Naive B cell (primary cell): Measurements from ENCODE around the gene TMEM271. TPM values are rescaled to one million over a fixed set of nuclear protein-coding genes. Genes with fewer than 3 reads are reported as not detected.
"Not testable (repeated sequence)": the region's sequence is repeated elsewhere in the genome, so short reads cannot be mapped to it uniquely, and the experiment has no call there.

Experiments used
- ATAC-seq, 2 donors: fragments of 150-1000 bp; cut with Tn5 transposase; 2 replicates each; pipeline ENCODE4 v1.10.0; 2021; ENCODE audit warnings: low read depth in 2 of 2, mild to moderate bottlenecking in 2 of 2, moderate library complexity in 2 of 2
- DNase-seq: peaks from one replicate; pipeline ENCODE4 v3.0.0; 2022
- H3K27ac Mint-ChIP-seq, 6 donors: one replicate each; pipeline ENCODE4 v1.8.0; 2020 to 2022; ENCODE audit warnings: mild to moderate bottlenecking in 6 of 6, mixed read lengths in 6 of 6, moderate library complexity in 5 of 6, inconsistent platforms in 2 of 6
- H3K27me3 Mint-ChIP-seq, 3 donors: one replicate each; pipeline ENCODE4 v1.8.0; 2021 to 2022; ENCODE audit warnings: mixed read lengths in 3 of 3, mild to moderate bottlenecking in 1 of 3
- H3K36me3 Mint-ChIP-seq, 2 donors: one replicate each; pipeline ENCODE4 v1.8.0; 2020 to 2022; ENCODE audit warnings: mixed read lengths in 2 of 2, inconsistent platforms in 1 of 2, mild to moderate bottlenecking in 1 of 2
- H3K4me1 Mint-ChIP-seq, 3 donors: one replicate each; pipeline ENCODE4 v1.8.0; 2020 to 2022; ENCODE audit warnings: mixed read lengths in 3 of 3, inconsistent platforms in 1 of 3, mild to moderate bottlenecking in 1 of 3, moderate library complexity in 1 of 3
- H3K4me3 Mint-ChIP-seq, 8 donors: one replicate each; pipeline ENCODE4 v1.8.0; 2020 to 2022; ENCODE audit warnings: mild to moderate bottlenecking in 8 of 8, mixed read lengths in 8 of 8, moderate library complexity in 8 of 8, inconsistent platforms in 2 of 8
- H3K9me3 Mint-ChIP-seq, 7 donors: one replicate each; pipeline ENCODE4 v1.8.0; 2020 to 2022; ENCODE audit warnings: mixed read lengths in 7 of 7, mild to moderate bottlenecking in 5 of 7, inconsistent platforms in 2 of 7, moderate library complexity in 1 of 7
- polyA plus RNA-seq, 6 donors: library from polyadenylated mRNA; unstranded; fragments of 300-500 nt; fragmentation: Illumina TruSeq; gene quantifications; one replicate each; pipeline ENCODE4 v1.2.3, GENCODE V29; 2021; ENCODE audit warnings: low read depth in 6 of 6

Gene TMEM271
- polyA plus RNA-seq, 6 donors from 2014 or later = not detected

DNA sequence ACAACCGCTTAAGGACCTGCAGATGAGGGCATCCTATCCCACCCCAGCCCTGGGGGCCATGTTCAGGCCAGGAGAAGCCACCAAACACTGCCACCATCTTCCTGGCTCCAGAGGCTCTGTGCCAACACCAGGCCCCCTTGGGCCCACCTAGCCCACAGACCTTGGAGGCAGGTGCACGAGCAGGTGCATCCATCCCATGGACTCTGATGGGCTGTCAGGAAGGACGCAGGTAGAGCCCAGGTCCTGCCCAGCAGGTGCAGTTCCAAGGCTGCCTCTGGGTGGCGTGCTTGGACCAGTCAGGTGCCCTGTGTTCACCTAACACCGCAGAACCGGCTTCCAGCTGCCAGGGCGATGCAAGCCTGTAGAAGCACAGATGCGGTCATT, 26.5 kb upstream of the TMEM271 start:
- H3K9me3 Mint-ChIP-seq = peaks cover 0 to 3% (median 0%) of the 10 kb centered on the region in 7 donors
- DNase-seq (no peak), ATAC-seq (no peak)
- peaks cover 12 to 32% (median 24%) of the 10 kb centered on the region in 3 donors for H3K27me3 Mint-ChIP-seq
- peak overlapping the region in 1 of 6 donors; percentile 85 for H3K27ac Mint-ChIP-seq
- no peaks in the 10 kb centered on the region for H3K36me3 Mint-ChIP-seq
- no peak overlapping the region for H3K4me3 Mint-ChIP-seq
- H3K4me1 Mint-ChIP-seq = peaks cover 0 to 6% (median 3%) of the 10 kb centered on the region in 3 donors

DNA sequence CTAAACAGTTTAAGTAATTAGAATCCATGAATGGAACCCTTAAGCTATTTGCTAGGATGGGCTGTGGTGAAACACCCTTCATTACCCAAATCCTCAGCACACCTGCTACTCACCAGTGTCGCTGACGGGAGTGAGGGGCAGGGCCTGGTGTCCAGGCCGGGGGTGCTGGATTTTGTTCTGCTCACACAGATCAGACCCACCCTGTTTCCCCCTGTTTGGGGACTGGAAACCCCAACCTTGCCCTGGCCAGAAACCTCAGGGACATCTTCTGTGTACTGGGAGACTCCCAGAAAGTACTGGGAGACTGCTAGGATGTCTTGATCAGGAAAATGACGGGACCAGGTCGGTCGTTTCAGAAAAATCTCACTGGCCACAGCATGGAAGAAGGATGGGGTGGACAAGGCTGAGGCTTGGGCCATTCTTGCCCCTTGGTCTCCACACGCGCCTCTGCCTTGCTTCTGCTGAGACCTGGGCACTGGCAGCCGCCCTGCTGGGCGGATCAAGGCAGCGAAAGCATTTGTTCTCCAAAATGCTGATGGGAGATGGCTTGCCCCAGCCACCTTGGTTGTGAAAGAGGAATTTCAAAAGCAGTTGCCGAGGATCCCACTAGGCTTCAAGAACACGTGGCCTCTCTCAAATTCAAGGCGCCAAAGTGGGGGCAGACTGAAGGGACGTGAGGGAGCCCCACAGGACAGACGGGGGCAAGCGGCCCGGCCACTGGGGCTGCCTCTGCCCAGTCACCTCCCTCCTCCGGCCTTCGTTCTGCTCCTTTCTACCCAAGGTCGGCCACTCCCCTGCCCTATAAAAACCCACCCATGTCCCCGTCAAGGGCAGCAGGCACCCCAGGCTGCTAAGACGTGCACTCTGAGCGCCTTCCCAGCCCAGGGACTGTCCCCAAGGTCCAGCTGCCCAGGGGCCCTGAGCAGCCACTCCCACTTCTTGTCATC, 25.8 kb upstream of the TMEM271 start:
- H3K9me3 Mint-ChIP-seq = peaks cover 0 to 4% (median 0%) of the 10 kb centered on the region in 7 donors
- no peak for DNase-seq
- H3K27ac Mint-ChIP-seq = peak overlapping the region in 1 of 6 donors; percentile 85
- peaks cover 18 to 35% (median 30%) of the 10 kb centered on the region in 3 donors for H3K27me3 Mint-ChIP-seq
- H3K4me1 Mint-ChIP-seq = peaks cover 0 to 6% (median 3%) of the 10 kb centered on the region in 3 donors
- ATAC-seq = no peak
- no peak overlapping the region for H3K4me3 Mint-ChIP-seq
- no peaks in the 10 kb centered on the region for H3K36me3 Mint-ChIP-seq

DNA sequence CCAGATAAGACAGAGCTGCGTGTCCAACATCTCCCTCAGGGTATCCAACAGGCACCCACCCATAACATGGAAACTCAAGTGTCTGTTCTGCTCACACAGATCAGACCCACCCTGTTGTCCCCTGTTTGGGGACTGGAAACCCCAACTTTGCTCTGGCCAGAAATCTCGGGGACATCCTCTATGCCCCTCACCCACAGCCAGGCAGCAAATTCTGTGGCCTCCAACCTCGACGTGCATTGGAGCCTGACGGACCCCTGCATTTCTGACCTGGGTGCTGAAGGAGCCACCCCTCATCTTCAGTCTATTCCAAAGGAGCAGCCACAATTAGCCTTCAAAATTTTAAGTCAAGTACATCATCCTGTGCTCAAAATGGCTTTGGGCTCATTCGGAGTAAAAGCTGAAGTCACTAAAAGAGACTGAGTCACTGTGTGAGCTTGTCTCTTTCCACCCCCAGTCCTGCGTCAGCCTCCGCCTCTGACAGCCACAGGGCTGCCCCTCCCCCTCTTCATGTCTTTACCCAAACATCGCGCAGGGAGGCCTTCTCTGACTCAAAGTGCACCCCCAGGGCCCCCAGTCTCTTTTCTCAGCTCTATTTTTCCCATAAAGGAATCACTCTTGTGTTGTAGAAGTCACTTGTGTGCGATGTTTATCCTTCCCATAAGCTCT, 24.9 kb upstream of the TMEM271 start:
- peaks cover 18 to 41% (median 38%) of the 10 kb centered on the region in 3 donors for H3K27me3 Mint-ChIP-seq
- peaks cover 0 to 8% (median 0%) of the 10 kb centered on the region in 7 donors for H3K9me3 Mint-ChIP-seq
- no peak overlapping the region for H3K27ac Mint-ChIP-seq
- H3K4me1 Mint-ChIP-seq = peaks cover 0 to 6% (median 3%) of the 10 kb centered on the region in 3 donors
- H3K36me3 Mint-ChIP-seq = no peaks in the 10 kb centered on the region
- ATAC-seq = no peak
- DNase-seq = no peak
- H3K4me3 Mint-ChIP-seq = no peak overlapping the region

DNA sequence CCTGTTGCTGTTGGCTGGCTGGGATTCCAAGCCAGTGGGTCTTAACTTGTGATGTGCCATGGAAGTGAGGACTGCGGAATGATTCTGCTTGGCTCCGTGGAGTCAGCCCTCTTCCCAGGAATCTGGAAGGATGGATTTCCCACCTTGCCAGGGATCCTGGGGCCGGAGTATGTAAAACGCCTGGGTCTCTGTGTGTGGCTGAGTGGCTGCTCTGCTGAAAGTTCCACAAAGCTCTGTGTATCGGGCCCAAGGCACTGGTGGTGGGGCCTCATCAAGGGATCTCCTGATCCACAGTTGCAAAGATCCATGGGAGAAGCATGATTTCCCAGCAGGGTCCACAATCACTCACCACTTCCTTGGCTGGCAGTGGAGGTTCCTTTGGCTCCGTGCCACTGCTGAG, 24.1 kb upstream of the TMEM271 start:
- no peak overlapping the region for H3K4me3 Mint-ChIP-seq
- H3K27ac Mint-ChIP-seq = no peak overlapping the region
- H3K4me1 Mint-ChIP-seq = peaks cover 0 to 6% (median 3%) of the 10 kb centered on the region in 3 donors
- ATAC-seq (no peak), DNase-seq (no peak)
- H3K36me3 Mint-ChIP-seq = no peaks in the 10 kb centered on the region
- H3K9me3 Mint-ChIP-seq = peaks cover 0 to 8% (median 3%) of the 10 kb centered on the region in 7 donors
- H3K27me3 Mint-ChIP-seq = peaks cover 18 to 46% (median 41%) of the 10 kb centered on the region in 3 donors

DNA sequence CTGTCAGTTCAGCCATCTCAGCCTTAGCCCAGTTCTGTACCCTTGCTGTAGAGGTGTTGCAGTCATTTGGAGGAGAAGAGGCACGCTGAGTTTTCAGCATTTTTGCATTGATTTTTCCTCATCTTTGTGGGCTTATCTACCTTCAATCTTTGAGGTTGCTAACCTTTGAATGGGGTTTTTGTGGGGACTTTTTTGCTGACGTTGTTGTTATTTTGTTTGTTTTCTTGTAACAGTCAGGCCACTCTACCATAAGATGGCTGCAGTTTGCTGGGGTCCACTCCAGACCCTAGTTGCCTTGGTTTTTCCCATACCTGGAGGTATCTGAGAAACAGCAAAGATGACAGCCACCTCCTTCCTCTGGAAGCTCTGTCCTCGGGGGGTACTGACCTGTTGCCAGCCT, 22.8 kb upstream of the TMEM271 start:
- Mint-ChIP-seq H3K27ac (no peak overlapping the region), H3K4me1 (peaks cover 0 to 4% (median 3%) of the 10 kb centered on the region in 3 donors), H3K27me3 (peaks cover 18 to 53% (median 41%) of the 10 kb centered on the region in 3 donors), H3K36me3 (no peaks in the 10 kb centered on the region), H3K4me3 (no peak overlapping the region), H3K9me3 (peaks cover 0 to 16% (median 15%) of the 10 kb centered on the region in 7 donors)
- DNase-seq (no peak), ATAC-seq (no peak)

DNA sequence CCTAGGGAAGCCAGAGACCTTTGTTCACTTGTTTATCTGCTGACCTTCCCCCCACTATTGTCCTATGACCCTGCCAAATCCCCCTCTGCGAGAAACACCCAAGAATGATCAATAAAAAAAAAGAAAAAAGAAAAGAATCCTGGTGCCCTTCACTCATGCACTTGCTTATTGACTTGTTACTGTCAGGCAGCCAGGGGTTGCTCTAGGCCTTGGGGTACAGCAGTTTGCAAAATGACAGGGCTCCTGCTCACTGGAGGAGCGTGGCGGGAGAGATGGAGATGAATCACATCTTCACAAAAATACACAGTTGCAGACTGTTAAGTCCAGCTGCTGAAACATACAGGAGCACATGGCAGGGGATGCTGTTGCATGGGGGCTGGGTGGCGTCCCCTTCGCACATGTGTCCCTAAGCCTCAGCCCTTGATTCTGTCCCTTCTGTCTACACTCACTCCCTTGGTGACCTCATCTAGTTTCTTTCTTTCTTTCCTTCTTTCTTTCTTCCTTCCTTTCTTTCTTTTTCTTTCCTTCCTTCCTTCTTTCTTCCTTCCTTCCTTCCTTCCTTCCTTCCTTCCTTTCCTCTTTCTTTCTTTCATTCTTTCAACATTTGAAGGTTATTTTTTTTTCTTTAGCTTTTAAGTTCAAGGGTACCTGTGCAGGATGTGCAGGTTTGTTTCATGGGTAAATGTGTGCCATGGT, 16.9 kb upstream of the TMEM271 start:
- H3K36me3 Mint-ChIP-seq = peaks cover 0 to 17% of the 10 kb centered on the region in 2 donors
- DNase-seq (no peak), ATAC-seq (no peak)
- peaks cover 0 to 3% (median 0%) of the 10 kb centered on the region in 3 donors for H3K4me1 Mint-ChIP-seq
- peaks cover 29 to 66% (median 49%) of the 10 kb centered on the region in 3 donors for H3K27me3 Mint-ChIP-seq
- H3K4me3 Mint-ChIP-seq = no peak overlapping the region
- peak overlapping the region in 1 of 6 donors; percentile 58 for H3K27ac Mint-ChIP-seq
- H3K9me3 Mint-ChIP-seq = peaks cover 8 to 37% (median 19%) of the 10 kb centered on the region in 7 donors

DNA sequence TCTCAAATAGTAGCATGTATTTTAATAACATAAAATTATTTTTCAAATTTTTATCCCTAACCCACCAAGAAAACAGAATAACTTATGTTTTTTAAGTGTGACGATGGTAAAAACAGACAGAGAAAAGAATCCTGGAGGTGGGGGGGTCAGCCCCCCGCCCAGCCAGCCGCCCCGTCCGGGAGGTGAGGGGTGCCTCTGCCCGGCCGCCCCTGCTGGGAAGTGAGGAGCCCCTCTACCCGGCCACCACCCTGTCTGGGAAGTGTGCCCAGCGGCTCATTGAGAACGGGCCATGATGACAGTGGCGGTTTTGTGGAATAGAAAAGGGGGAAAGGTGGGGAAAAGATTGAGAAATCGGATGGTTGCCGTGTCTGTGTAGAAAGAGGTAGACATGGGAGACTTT, 16.1 kb upstream of the TMEM271 start:
- H3K36me3 Mint-ChIP-seq = peaks cover 0 to 17% of the 10 kb centered on the region in 2 donors
- H3K9me3 Mint-ChIP-seq = peaks cover 8 to 44% (median 19%) of the 10 kb centered on the region in 7 donors
- DNase-seq, ATAC-seq, H3K27ac Mint-ChIP-seq, H3K4me1 Mint-ChIP-seq, H3K4me3 Mint-ChIP-seq: not testable (repeated sequence)
- H3K27me3 Mint-ChIP-seq = peaks cover 26 to 66% (median 45%) of the 10 kb centered on the region in 3 donors

DNA sequence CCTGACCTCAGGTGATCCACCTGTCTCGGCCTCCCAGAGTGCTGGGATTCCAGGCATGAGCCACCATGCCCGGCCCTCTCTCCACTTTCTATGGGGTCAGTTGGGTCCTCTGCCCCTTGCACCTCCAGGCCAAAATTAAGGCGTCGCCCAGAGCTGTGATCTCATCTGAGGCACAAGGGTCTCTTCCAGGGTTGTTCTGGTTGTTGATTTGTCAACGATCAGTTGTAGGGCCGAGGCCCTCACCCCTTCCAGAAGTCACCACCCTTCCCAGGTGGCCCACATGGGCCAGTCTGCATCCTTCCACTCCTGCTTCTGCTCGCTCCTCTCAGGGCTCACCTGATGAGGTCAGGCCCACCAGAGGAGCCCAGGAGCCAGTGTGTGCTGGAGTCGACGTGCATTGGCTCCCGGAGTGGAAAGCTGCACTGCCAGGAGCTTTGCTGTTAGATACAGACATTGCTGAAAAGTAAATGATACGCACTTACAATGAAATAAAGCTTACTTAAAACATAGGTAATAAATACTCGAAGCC, 14.3 kb upstream of the TMEM271 start:
- Mint-ChIP-seq H3K4me3 (no peak overlapping the region), H3K36me3 (peaks cover 0 to 25% of the 10 kb centered on the region in 2 donors), H3K9me3 (peaks cover 8 to 55% (median 18%) of the 10 kb centered on the region in 7 donors), H3K27ac (no peak overlapping the region), H3K4me1 (peaks cover 0 to 3% (median 0%) of the 10 kb centered on the region in 3 donors), H3K27me3 (peaks cover 33 to 62% (median 47%) of the 10 kb centered on the region in 3 donors)
- DNase-seq (no peak), ATAC-seq (no peak)

DNA sequence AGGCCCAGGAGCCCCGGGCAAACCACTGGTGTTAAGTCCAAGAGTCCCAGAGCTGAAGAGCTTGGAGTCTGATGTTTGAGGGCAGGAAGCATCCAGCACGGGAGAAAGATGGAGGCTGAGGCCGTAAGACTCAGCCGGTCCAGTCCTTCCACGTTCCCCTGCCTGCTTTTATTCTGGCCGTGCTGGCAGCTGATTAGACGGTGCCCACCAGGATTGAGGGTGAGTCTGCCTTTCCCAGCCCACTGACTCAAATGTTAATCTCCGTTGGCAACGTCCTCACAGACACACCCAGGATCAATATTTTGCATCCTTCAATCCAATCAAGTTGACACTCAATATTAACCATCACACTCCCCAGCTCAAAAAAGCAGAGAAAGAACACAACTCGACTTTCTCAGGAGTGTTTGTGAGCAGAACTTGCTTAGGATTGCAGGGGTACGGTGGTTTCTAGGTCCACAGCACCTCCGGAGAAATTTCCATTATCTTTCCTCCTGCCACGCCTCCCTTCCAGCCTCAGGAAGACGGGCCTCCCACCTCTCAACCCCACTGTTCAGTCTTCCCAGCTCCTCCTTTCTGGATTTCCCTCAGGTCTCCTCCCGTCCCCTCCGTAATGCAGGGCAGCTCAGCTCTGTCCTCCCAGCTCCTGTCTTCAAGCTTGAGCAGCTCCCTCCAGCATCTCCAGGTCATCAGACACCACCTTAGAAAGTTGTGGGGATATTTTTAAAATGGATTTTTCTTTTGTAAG, 13.3 kb upstream of the TMEM271 start:
- DNase-seq (no peak), ATAC-seq (no peak)
- H3K36me3 Mint-ChIP-seq = peaks cover 0 to 27% of the 10 kb centered on the region in 2 donors
- H3K9me3 Mint-ChIP-seq = peaks cover 8 to 50% (median 16%) of the 10 kb centered on the region in 7 donors
- H3K4me3 Mint-ChIP-seq = no peak overlapping the region
- H3K27ac Mint-ChIP-seq = no peak overlapping the region
- H3K4me1 Mint-ChIP-seq = peaks cover 0 to 3% (median 0%) of the 10 kb centered on the region in 3 donors
- peaks cover 33 to 58% (median 50%) of the 10 kb centered on the region in 3 donors for H3K27me3 Mint-ChIP-seq

DNA sequence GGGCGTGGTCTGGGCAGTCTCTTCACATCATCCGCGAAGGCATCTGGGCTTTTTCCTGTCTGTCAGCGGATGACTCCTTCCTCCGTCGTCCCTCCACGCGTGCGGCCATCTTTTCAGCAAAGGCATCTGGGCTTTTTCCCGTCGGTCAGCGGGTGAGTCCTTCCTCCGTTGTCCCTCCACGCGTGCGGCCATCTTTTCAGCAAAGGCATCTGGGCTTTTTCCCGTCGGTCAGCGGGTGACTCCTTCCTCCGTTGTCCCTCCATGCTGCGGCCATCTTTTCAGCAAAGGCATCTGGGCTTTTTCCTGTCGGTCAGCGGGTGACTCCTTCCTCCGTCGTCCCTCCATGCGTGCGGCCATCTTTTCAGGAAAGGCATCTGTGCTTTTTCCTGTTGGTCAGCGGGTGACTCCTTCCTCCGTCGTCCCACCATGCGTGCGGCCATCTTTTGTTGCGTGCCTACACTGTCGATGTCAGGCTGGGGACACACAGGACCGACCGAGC, 12.3 kb upstream of the TMEM271 start:
- Mint-ChIP-seq H3K9me3 (peaks cover 7 to 52% (median 22%) of the 10 kb centered on the region in 7 donors), H3K4me3 (no peak overlapping the region), H3K36me3 (peaks cover 0 to 32% of the 10 kb centered on the region in 2 donors), H3K4me1 (peaks cover 0 to 3% (median 0%) of the 10 kb centered on the region in 3 donors), H3K27me3 (peaks cover 33 to 66% (median 51%) of the 10 kb centered on the region in 3 donors), H3K27ac (no peak overlapping the region)
- ATAC-seq = no peak
- DNase-seq = no peak

DNA sequence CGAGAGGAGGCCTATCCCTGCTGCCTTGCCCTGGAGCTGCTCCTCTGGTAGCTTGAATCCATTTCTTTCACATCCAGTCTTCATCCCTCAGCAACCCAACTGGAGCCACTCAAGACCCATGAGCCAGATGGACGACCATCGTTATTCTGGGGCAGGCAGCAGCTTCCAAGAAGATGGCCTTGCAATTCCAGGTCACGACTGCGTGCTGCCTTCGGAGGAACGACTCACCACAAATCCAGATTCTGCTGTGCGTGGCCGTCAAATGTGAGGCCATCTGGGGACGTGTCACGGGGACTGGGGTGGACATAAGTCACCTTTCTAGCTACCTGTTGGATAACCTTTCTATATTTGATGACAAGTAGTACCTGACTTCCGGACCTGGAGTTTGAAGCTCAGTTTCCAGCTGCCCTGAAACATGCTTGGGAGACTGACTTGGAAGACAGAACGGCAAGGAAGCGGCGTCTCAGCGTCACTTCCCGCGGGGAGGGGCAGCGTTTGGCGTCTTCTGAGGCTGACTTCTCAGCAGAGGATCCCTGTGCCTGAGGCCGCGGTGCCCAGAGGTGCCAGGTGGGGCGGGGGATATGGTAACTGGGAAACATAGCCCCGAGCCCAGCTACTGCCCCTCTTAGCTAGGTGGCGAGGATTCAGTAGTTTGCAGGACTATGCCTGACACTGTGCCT, 11.7 kb upstream of the TMEM271 start:
- Mint-ChIP-seq H3K27ac (no peak overlapping the region), H3K4me3 (no peak overlapping the region), H3K36me3 (peaks cover 0 to 32% of the 10 kb centered on the region in 2 donors), H3K4me1 (peaks cover 0 to 3% (median 0%) of the 10 kb centered on the region in 3 donors), H3K27me3 (peaks cover 30 to 70% (median 50%) of the 10 kb centered on the region in 3 donors), H3K9me3 (peaks cover 4 to 52% (median 23%) of the 10 kb centered on the region in 7 donors)
- ATAC-seq = no peak
- no peak for DNase-seq
